ENCODE data around the gene ROBO2. TPM values are rescaled to one million over a fixed set of nuclear protein-coding genes. Genes with fewer than 3 reads are reported as not detected.

The ROBO2 gene
- total and polyA plus RNA-seq, 2 experiments from 2014 or later = 1.2 to 14.3 TPM

- Histone ChIP-seq H2AFZ (no peak overlapping the region), H3K27me3 (no peaks in the 10 kb centered on the region), H3K79me2 (no peaks in the 10 kb centered on the region), H3K4me2 (no peak overlapping the region), H3K27ac (no peak overlapping the region), H3K4me3 (no peak overlapping the region), H3K9me3 (ENCODE audit: low read depth) (no peaks in the 10 kb centered on the region), H3K36me3 (replicated peaks; ENCODE audit: insufficient read depth, low read depth) (no peaks in the 10 kb centered on the region), H3K4me1 (ENCODE audit: insufficient read depth) (no peaks in the 10 kb centered on the region), H3K9me2 (replicated peaks; ENCODE audit: insufficient read depth) (no peaks in the 10 kb centered on the region), H4K20me1 (ENCODE audit: insufficient read depth, poor library complexity, severe bottlenecking) (no peaks in the 10 kb centered on the region)
- WGBS (ENCODE audit: low lambda C conversion rate, missing lambda C conversion rate) = 70% methylated on average over 2 of the region's 2 CpGs
- TF ChIP-seq CTCF (IDR thresholded peaks at IDR 0.05; ENCODE audit: poor library complexity) = no peak
- DNase-seq (ENCODE audit: low spot score) = no peak
Measured at GRCh38 chr3:76997733-76998132, 42.2 kb upstream of the ROBO2 start.

- H3K36me3 ChIP-seq (replicated peaks; ENCODE audit: insufficient read depth, low read depth) = no peaks in the 10 kb centered on the region
- 91% methylated on average over 3 of the region's 3 CpGs for WGBS (ENCODE audit: low lambda C conversion rate, missing lambda C conversion rate)
- no peak overlapping the region for H3K4me2 ChIP-seq
- no peaks in the 10 kb centered on the region for H3K9me2 ChIP-seq (replicated peaks; ENCODE audit: insufficient read depth)
- no peak for DNase-seq (ENCODE audit: low spot score)
- H3K27me3 ChIP-seq = no peaks in the 10 kb centered on the region
- H3K4me1 ChIP-seq (ENCODE audit: insufficient read depth) = no peaks in the 10 kb centered on the region
- H3K9me3 ChIP-seq (ENCODE audit: low read depth) = no peaks in the 10 kb centered on the region
- no peak for TF ChIP-seq EZH2 (IDR thresholded peaks at IDR 0.05; ENCODE audit: borderline replicate concordance)
- TF ChIP-seq CTCF (IDR thresholded peaks at IDR 0.05; ENCODE audit: poor library complexity) = no peak
- H2AFZ ChIP-seq = no peak overlapping the region
- no peaks in the 10 kb centered on the region for H3K79me2 ChIP-seq
- H3K27ac ChIP-seq = no peak overlapping the region
- no peaks in the 10 kb centered on the region for H4K20me1 ChIP-seq (ENCODE audit: insufficient read depth, poor library complexity, severe bottlenecking)
- no peak overlapping the region for H3K4me3 ChIP-seq
Measured at GRCh38 chr3:76998555-76998954, 41.3 kb upstream of the ROBO2 start.

- Histone ChIP-seq H4K20me1 (ENCODE audit: insufficient read depth, poor library complexity, severe bottlenecking) (no peaks in the 10 kb centered on the region), H2AFZ (no peak overlapping the region), H3K4me1 (ENCODE audit: insufficient read depth) (no peaks in the 10 kb centered on the region), H3K9me2 (replicated peaks; ENCODE audit: insufficient read depth) (no peaks in the 10 kb centered on the region), H3K9me3 (ENCODE audit: low read depth) (no peaks in the 10 kb centered on the region), H3K4me3 (no peak overlapping the region), H3K36me3 (replicated peaks; ENCODE audit: insufficient read depth, low read depth) (no peaks in the 10 kb centered on the region), H3K79me2 (no peaks in the 10 kb centered on the region), H3K4me2 (peak overlapping the region; percentile 35), H3K27me3 (no peaks in the 10 kb centered on the region), H3K27ac (no peak overlapping the region)
- 56% methylated on average over 5 of the region's 5 CpGs for WGBS (ENCODE audit: low lambda C conversion rate, missing lambda C conversion rate)
- TF ChIP-seq EZH2phosphoT487 (IDR thresholded peaks at IDR 0.05; ENCODE audit: low read depth, severe bottlenecking, unreplicated experiment) (no peak), EZH2 (IDR thresholded peaks at IDR 0.05; ENCODE audit: borderline replicate concordance) (no peak), CTCF (IDR thresholded peaks at IDR 0.05; ENCODE audit: poor library complexity) (no peak)
- no peak for DNase-seq (ENCODE audit: low spot score)
Measured at GRCh38 chr3:77001062-77001701, 38.7 kb upstream of the ROBO2 start.

GRCh38 chr3:77014226-77014625 lies 25.7 kb upstream of the ROBO2 start:
- TF ChIP-seq CTCF (IDR thresholded peaks at IDR 0.05; ENCODE audit: poor library complexity) (no peak), EZH2 (IDR thresholded peaks at IDR 0.05; ENCODE audit: borderline replicate concordance) (no peak), EZH2phosphoT487 (IDR thresholded peaks at IDR 0.05; ENCODE audit: low read depth, severe bottlenecking, unreplicated experiment) (no peak)

More at GRCh38 chr3:77014226-77014625, 25.7 kb upstream of the ROBO2 start:
- Histone ChIP-seq H3K27me3 (no peaks in the 10 kb centered on the region), H3K4me1 (ENCODE audit: insufficient read depth) (no peaks in the 10 kb centered on the region), H3K9me3 (ENCODE audit: low read depth) (no peaks in the 10 kb centered on the region), H3K27ac (no peak overlapping the region), H3K4me3 (no peak overlapping the region), H2AFZ (no peak overlapping the region), H3K4me2 (peak overlapping the region; percentile 21), H4K20me1 (ENCODE audit: insufficient read depth, poor library complexity, severe bottlenecking) (no peaks in the 10 kb centered on the region), H3K36me3 (replicated peaks; ENCODE audit: insufficient read depth, low read depth) (no peaks in the 10 kb centered on the region), H3K9me2 (replicated peaks; ENCODE audit: insufficient read depth) (no peaks in the 10 kb centered on the region), H3K79me2 (no peaks in the 10 kb centered on the region)
- no peak for DNase-seq (ENCODE audit: low spot score)
- WGBS (ENCODE audit: low lambda C conversion rate, missing lambda C conversion rate) = 47% methylated on average over 7 of the region's 7 CpGs

Data from hepatocyte (in vitro differentiated cells).